ENCODE measurements around the gene PLEKHG2.

GRCh38 chr19:39365531-39365930 is 46.9 kb upstream of the PLEKHG2 start:
- TF ChIP-seq POLR2A (IDR thresholded peaks at IDR 0.05) (no peak), CTCF (IDR thresholded peaks at IDR 0.05) (no peak), EP300 (IDR thresholded peaks at IDR 0.05) (no peak)
